ENCODE results near the gene PINLYP. TPM values are rescaled to one million over a fixed set of nuclear protein-coding genes. Genes with fewer than 3 reads are reported as not detected.

Gene PINLYP
- total RNA-seq, 1 donor from 2014 or later: 9.5 TPM

DNA sequence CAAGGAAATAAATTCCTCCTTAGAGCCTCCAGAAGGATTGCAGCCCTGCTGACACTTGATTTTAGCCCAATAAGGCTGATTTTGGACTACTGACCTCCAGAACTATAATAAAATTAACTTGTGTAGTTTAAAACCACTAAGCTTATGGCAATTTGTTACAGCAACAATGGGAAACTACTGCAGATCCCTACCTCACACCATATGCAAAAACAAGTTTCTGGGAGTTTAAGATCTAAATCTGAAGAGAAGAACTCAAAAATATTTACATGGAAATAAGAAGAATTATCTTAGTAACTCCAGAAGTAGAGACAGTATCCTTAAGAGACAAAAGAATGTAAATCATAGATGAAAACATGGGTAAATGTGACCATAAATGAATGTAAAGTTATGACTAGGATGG lies 36.7 kb upstream of the PINLYP start:
- H3K27me3 Mint-ChIP-seq (ENCODE audit: low read depth): peaks cover 3% of the 10 kb centered on the region
- peaks cover 43% of the 10 kb centered on the region for H3K36me3 Mint-ChIP-seq (ENCODE audit: low read depth)
- peaks cover 15% of the 10 kb centered on the region for H3K4me1 Mint-ChIP-seq
- TF ChIP-seq CTCF (conservative IDR thresholded peaks at IDR 0.05): no peak
- DNase-seq (ENCODE audit: low read depth, low spot score): no peak
- no peak overlapping the region for H3K27ac Mint-ChIP-seq (ENCODE audit: unreplicated experiment)
- H3K4me3 Mint-ChIP-seq: no peak overlapping the region
- H3K9me3 Mint-ChIP-seq: peaks cover 6% of the 10 kb centered on the region

DNA sequence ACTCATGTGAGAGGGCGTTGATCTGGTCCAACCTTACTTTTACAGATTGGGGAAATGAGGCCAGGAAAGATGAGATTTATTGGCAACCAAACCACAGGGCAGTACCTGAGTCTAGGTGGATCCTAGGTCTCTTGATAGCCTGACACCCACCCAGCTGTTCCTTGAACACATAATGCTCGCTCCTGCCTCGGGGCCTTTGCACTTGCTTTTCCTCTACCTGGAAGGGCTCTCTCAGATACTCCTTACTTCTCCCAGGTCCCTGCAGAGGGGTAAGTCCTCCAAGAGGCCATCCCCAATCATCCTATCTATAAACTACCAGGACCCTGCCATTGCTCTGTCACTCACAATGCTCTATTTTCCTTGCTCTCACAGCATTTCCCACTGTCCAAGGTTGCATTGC lies 35.2 kb upstream of the PINLYP start:
- Mint-ChIP-seq H3K27me3 (ENCODE audit: low read depth) (no peaks in the 10 kb centered on the region), H3K27ac (ENCODE audit: unreplicated experiment) (peak overlapping the region; percentile 57), H3K4me1 (peaks cover 7% of the 10 kb centered on the region), H3K9me3 (peaks cover 6% of the 10 kb centered on the region), H3K36me3 (ENCODE audit: low read depth) (peaks cover 44% of the 10 kb centered on the region), H3K4me3 (no peak overlapping the region)
- no peak for DNase-seq (ENCODE audit: low read depth, low spot score)
- TF ChIP-seq CTCF (conservative IDR thresholded peaks at IDR 0.05): no peak

- no peak for TF ChIP-seq CTCF (conservative IDR thresholded peaks at IDR 0.05)
- Mint-ChIP-seq H3K9me3 (peaks cover 6% of the 10 kb centered on the region), H3K4me3 (no peak overlapping the region), H3K4me1 (no peaks in the 10 kb centered on the region), H3K27me3 (ENCODE audit: low read depth) (no peaks in the 10 kb centered on the region), H3K36me3 (ENCODE audit: low read depth) (peaks cover 45% of the 10 kb centered on the region), H3K27ac (ENCODE audit: unreplicated experiment) (no peak overlapping the region)
- DNase-seq (ENCODE audit: low read depth, low spot score): no peak
Observed at GRCh38 chr19:43541920-43542650, 33.5 kb upstream of the PINLYP start.

GRCh38 chr19:43544077-43544476 lies 31.5 kb upstream of the PINLYP start:
- H3K4me3 Mint-ChIP-seq: no peak overlapping the region
- H3K27me3 Mint-ChIP-seq (ENCODE audit: low read depth): no peaks in the 10 kb centered on the region
- peaks cover 3% of the 10 kb centered on the region for H3K9me3 Mint-ChIP-seq
- DNase-seq (ENCODE audit: low read depth, low spot score): no peak
- peaks cover 34% of the 10 kb centered on the region for H3K36me3 Mint-ChIP-seq (ENCODE audit: low read depth)
- no peak overlapping the region for H3K27ac Mint-ChIP-seq (ENCODE audit: unreplicated experiment)
- TF ChIP-seq CTCF (conservative IDR thresholded peaks at IDR 0.05): no peak
- no peaks in the 10 kb centered on the region for H3K4me1 Mint-ChIP-seq

DNA sequence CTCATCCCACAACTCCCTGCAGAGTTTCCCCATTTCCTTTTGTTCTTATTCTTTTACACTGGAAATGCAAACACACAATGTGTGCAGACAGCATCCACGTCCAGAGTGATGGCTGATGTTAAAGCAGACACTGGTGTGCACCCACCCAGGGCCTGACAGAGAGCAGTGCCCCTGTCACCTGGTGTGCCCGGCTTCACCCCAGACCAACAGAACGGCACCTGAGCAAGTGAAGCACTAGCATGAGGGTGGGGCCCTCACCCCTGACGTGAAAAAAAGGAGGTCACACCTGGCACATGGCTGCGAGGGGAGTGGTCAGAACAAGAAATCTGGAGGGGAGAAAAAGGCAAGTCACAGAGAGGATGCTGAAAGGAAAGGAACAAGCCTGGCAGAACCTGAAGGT lies 30.3 kb upstream of the PINLYP start:
- no peak for TF ChIP-seq CTCF (conservative IDR thresholded peaks at IDR 0.05)
- no peaks in the 10 kb centered on the region for H3K27me3 Mint-ChIP-seq (ENCODE audit: low read depth)
- no peak overlapping the region for H3K4me3 Mint-ChIP-seq
- peaks cover 23% of the 10 kb centered on the region for H3K36me3 Mint-ChIP-seq (ENCODE audit: low read depth)
- H3K9me3 Mint-ChIP-seq: no peaks in the 10 kb centered on the region
- no peaks in the 10 kb centered on the region for H3K4me1 Mint-ChIP-seq
- H3K27ac Mint-ChIP-seq (ENCODE audit: unreplicated experiment): no peak overlapping the region
- DNase-seq (ENCODE audit: low read depth, low spot score): no peak

Data from neural crest cell (in vitro differentiated cells).